NOMO-1 (cell line): ENCODE data around the gene KRCC1.

ENCODE experiments used
- DNase-seq, 2 experiments: peaks; one replicate each; lab custom pipeline; 2025; ENCODE audit not compliant: unreplicated experiment in 2 of 2; lab: John Stamatoyannopoulos, UW

KRCC1 gene

DNA sequence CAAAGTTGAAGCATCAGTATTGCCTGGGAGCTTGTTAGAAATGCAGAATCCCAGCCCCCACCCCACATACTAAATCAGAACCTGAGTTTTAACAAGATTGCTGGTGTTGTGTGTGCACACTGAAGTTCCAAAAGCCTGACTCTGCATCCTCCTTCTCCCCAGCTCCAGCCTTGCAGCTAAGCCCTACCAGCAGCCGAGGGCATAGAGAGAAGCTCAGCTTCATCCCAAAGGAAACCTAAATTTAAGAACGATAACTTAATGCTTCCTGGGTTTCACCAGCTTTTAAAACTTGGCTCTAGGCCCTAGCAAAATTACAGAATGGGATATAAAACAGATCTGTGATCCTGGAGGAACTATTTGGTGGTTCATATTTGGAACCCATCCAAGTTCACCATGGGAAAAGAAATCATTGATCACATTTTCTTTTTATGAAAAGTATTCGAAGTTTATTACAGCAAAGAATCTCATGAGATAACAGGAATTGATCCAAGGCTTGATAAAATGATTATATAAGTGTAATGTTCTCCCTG, 23.1 kb upstream of the KRCC1 start:
- no peak for DNase-seq

DNA sequence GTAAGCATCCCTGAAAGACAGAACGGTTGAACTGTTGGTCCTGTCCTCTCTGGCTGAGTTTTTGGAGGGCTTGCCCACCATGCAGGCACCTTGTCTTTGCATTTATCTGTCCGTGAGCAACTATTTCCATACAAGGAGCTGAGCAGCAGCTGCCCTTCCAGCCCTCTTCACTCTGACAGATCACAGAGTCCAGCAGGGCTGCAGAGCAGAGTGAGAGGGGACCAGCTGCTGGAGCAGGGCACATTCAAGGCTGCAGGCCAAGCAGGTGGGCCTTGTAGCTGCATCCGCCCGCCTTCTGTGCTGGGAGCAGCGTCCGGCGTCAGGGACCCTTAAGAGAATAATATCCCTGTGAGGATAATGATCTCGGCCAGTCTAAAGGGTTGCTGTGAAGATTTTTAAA, 21.5 kb upstream of the KRCC1 start:
- no peak for DNase-seq

- peak; percentile 66 to 86 for DNase-seq
Observed at GRCh38 chr2:88074854-88075292, 19.3 kb upstream of the KRCC1 start.

- no peak for DNase-seq
Observed at GRCh38 chr2:88074150-88074549, 18.6 kb upstream of the KRCC1 start.

DNA sequence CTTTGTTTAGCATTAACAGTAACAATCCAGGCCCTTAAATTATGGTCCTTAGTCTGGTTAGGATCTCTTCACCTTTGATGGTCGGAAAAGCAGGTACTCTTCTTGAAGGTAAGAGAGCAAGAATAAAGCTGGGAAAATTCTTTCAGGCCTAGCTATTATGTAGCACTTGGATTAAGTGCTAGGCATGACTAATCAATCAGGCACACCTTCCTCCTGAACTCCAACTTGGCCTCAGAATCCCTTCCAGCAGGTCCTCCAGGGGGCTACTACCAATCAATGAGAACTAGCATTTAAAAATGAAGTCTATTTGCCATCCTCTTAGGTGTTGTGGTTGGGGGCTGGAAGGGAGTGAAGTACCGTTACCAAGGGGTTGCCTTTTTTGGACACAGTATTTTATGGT, 15.8 kb upstream of the KRCC1 start:
- no peak for DNase-seq

- DNase-seq, result no peak
Observed at GRCh38 chr2:88070055-88070454, 14.5 kb upstream of the KRCC1 start.

- DNase-seq, result no peak
Observed at GRCh38 chr2:88069117-88069516, 13.5 kb upstream of the KRCC1 start.

GRCh38 chr2:88068044-88068443, 12.5 kb upstream of the KRCC1 start:
- DNase-seq, result no peak

DNA sequence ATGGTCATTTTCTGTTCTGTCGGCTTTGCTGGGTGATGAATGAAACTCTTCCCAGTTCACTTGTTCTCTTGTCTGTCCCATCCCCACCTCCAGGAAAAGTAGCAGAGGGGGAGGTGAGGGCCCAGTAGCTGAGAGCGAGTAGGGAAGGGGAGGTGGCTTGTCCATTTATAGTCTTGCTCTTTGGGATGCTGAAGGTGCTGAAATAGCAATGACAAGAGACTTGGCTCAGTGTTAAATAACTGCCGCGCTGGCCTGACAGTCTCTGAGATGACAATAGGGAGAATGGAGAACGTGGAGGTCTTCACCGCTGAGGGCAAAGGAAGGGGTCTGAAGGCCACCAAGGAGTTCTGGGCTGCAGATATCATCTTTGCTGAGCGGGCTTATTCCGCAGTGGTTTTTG, 12.0 kb upstream of the KRCC1 start, which contains the start of gene SMYD1:
TSS of gene SMYD1 (plus strand) at position 228 of the 400 bp plus-strand sequence. CDS start at position 268, 40 bp downstream.
- DNase-seq, result no peak

GRCh38 chr2:88067189-88067588, 11.6 kb upstream of the KRCC1 start:
- no peak for DNase-seq

- DNase-seq, result no peak
Observed at GRCh38 chr2:88066543-88066942, 11.0 kb upstream of the KRCC1 start.

- DNase-seq, result no peak
Observed at GRCh38 chr2:88061295-88061694, 5.7 kb upstream of the KRCC1 start.

GRCh38 chr2:88060907-88061275, 5.3 kb upstream of the KRCC1 start:
- no peak for DNase-seq

DNA sequence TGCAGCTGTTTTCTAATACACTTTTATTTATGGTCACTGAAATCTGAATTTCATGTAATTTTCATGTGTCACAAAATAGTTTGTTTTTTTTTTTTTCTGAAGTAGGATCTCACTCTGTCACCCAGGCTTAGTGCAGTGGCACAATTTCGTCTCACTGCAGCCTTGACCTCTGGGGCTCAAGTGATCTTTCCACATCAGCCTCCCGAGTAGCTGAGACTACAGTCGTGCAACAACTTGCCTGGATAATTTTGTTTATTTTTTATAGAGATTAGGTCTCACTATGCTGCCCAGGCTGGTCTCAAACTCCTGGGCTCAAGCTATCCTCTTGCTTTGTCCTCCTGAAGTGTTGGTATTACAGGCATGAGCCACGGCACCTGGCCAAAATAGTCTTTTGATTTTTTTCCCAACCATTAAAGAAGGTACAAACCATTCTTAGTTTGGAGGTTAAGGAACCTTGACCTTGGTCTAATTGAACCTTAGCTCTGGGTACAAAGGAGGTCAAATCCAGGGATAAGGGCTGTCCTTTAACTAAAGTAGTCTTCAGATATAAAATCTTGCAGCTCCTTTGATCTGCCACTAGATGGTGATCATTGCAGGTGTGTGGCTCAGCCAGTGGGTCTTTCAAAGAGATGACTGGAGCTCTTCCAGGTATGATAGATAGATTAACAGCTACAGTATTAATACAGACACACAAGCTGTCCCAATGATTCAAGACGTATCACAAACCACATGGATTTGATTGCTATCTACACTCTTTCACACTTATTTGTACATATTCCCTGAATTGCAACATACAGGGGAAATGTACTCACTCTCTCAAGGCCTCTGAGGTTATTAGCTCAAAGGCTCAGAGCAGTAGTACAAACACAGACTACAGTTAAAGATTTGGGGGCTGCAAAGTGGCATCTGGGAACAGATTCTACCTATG, 4.7 kb upstream of the KRCC1 start:
- DNase-seq, result peak; percentile 37 to 47

GRCh38 chr2:88058191-88058590, 2.6 kb upstream of the KRCC1 start:
- DNase-seq, result no peak

- no peak for DNase-seq
Observed at GRCh38 chr2:88057437-88057844, 1.9 kb upstream of the KRCC1 start.

- DNase-seq, result peak in 1 of 2 experiments; percentile 41
Observed at GRCh38 chr2:88054782-88055370, 707 bp downstream of the KRCC1 start.

GRCh38 chr2:88053934-88054781, 1.4 kb downstream of the KRCC1 start:
- peak in 1 of 2 experiments; percentile 13 for DNase-seq

- peak in 1 of 2 experiments; percentile 4 for DNase-seq
Observed at GRCh38 chr2:88053296-88053695, 2.3 kb downstream of the KRCC1 start.

DNA sequence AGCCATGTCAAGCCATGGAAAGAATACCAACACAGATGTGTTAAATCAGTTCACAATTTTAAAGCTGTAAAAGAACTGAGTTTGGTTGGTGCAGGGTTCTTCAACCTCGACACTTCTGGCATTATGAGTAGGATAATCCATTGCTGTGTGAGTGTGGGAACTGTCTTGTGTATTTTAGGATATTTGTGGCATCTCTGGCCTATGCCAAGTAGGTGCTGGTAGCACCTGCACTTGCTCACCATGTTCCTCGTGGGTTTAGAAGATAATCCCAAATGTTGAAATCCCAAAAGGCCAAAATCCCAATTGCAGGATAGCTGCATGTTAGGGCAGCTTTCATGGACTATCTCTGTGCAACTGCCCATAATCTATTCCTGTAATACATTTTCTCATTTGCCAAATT, 3.8 kb downstream of the KRCC1 start:
- no peak for DNase-seq

DNA sequence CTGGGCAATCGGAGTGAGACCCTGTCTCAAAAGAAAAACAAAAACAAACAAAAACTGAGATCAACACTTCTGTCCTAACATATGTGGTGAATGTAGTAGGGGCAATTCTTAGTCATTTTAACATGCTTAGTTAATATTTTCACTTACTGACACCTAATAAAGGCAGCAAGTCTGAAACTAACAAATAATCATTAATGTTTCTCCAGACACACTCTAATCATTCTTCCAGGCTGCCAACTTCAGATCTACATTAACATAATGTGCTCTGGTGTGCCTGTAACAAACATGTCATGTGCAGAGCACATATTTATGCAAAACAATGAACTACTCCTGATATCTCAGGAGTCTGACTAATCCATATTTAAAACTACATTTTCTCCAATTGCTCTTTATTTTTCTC, 6.0 kb downstream of the KRCC1 start:
- no peak for DNase-seq
